ENCODE results near the gene FAM13B. TPM values are rescaled to one million over a fixed set of nuclear protein-coding genes. Genes with fewer than 3 reads are reported as not detected.
"Not testable (repeated sequence)": the region's sequence is repeated elsewhere in the genome, so short reads cannot be mapped to it uniquely, and the experiment has no call there.

FAM13B gene
- total RNA-seq, 1 experiment from 2014 or later, result 6.4 TPM

DNA sequence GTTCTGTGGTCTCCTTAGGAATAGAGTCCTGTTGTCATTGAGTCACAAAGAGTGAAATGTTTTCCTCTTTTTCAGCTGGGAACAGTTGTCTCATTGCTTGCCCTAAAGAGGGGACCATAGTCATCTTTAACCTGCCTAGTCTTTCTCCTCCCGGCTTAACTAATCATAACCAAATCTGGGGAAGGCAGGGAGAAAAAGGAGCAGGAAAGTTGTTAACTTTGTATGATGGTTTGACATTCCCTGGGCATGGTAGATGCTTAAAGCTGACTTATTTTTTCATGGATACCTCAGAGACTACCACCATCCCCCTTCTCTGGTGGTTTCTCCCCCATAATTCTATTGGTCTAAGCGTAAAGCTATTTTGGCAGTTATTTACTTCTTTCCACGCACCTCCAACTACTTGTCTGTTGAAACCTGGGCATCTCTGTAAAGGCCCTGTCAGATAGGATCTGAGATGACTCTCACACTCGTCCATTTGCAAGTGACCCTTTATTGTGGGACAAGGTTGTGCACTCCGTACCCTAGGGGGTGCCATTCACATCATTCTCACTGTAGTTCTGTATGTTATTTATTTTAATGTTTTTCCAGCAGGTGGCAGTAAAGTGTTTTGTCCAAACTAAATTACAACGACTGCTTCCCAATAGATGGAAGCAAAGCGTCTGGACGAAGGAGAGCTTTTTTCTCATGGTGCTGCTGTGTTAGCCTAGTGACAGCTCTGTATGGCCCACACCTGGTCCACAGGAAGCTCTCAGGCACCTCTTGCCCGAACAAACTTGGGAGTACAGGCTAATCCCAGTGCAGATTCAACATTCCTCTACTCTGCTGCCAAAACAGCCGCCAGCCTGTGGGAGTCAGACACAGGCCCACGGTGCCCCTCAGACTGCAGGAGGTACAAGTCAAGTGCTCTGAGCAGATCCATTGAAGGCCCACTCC is 3.0 kb upstream of the FAM13B start:
- DNase-seq (ENCODE audit: low read depth), result peak; percentile 85

DNA sequence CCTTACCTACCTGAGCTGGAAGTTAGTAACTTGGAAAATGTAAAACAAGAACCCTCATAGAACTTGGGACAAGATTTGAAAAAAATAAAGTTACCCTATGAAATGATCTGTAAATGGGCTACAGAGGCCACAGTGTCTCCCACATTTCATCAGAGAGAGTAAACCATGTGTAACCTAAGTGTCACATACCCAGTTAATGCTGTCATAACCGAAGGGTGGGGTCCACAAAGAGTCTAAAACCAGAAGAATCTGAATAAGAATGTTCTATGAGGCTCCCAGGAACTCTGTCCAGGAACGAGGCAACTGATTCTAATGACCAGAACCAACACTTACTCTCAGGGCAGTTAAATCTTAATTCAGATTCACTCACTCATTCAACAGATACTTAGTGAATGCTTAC is 1.0 kb upstream of the FAM13B start:
- peak; percentile 18 for DNase-seq (ENCODE audit: low read depth)

DNA sequence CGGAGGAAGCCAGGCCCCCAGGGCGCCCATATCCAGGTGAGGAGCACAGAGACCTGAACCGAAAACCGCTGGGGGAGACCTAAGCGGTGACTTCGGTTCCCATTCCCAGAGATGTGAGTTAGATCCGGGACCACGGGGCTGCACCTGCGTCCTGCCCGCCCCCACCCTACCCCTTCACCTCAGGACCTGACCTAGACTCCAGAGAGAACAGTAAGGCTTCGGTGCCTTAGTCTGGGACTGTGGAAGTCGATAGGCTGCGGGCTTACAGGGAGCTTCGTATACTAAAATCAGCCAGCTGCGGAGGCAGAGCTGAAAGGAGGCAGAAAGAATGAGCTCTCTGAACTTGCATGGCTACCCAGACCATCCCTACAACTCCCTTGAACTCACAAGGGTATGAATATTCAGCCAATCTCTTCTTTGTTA is 518 bp upstream of the FAM13B start:
- DNase-seq (ENCODE audit: low read depth), result no peak

DNA sequence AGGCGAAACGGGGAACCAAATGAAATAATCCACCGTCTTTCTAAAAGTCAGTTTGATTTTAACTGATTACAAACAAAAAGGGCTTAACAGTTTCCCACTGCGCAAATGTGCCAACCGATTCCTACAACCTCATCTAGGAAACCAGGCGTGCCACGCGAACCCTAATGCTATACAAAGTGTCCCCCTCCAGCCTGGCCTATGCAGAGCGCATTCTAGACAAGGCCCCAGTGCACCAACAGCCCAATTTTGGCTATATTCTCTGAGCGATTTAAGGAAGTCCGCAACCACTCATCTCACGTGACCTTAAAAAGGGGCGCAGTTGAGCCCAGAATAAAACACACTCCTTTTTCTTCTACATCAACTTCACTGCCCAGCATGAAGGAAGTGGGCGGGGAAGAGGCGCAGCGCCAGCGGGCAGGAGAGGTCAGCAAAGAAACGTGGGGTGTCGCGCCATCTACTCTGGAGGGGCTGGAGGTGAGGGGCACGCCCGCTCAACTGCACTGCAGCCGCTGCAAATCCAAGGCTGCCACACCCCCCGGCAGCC is 779 bp downstream of the FAM13B start:
- DNase-seq (ENCODE audit: low read depth), result peak; percentile 51

DNA sequence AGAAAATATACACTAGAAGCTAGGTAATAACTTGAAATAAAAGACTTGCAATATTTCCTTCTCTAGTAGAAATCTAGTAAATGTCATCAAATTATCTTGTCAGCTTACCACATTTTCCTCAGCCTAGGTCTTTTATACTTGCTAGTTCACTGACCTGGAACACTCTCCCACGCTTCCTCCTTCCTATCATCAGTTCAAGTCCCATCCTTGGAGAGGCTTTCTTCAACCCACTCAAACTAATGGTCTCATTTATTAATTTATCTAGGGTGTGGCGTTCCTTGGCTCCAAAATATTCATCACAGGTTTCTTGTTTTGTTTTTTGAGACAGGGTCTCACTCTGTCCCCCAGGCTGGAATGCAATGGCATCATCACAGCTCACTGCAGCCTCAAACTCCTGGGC is 2.9 kb downstream of the FAM13B start:
- no peak for DNase-seq (ENCODE audit: low read depth)

DNA sequence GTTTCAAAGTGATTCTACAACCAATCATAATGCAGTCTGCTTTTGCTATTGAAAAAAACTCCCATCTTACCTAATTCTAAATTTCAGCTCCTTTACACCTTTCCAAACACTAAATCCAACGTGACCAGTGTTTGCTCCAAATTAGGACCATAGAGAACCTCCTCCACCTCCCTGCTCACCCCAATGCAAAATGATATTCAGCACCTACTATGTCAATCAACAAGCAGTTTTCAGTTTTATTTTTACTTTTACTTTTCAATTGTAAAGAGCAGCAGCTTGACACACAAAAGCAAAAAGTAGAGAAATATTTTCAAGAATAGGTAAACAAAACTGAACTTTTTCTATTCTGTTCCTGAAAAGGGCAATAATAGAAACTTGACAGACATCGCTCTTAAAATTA is 3.4 kb downstream of the FAM13B start:
- no peak for DNase-seq (ENCODE audit: low read depth)

DNA sequence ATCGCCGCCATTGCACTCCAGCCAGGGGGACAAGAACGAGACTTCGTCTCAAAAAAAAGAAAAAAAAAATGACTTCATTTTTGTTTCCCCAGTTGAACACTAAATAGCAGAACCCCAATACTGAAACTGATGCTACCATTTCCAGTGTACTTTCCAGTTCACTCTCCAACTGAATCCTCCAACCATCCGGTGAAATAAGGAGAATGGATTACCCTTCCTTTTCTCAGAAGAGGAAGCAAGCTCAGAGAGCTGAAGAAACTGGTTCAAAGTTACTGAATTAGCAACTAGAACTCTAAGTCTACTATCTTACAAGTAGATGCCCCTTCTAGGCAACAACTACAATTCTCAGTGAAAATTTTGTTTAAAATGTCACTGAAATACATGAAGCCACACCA is 3.9 kb downstream of the FAM13B start:
- no peak for DNase-seq (ENCODE audit: low read depth)

DNA sequence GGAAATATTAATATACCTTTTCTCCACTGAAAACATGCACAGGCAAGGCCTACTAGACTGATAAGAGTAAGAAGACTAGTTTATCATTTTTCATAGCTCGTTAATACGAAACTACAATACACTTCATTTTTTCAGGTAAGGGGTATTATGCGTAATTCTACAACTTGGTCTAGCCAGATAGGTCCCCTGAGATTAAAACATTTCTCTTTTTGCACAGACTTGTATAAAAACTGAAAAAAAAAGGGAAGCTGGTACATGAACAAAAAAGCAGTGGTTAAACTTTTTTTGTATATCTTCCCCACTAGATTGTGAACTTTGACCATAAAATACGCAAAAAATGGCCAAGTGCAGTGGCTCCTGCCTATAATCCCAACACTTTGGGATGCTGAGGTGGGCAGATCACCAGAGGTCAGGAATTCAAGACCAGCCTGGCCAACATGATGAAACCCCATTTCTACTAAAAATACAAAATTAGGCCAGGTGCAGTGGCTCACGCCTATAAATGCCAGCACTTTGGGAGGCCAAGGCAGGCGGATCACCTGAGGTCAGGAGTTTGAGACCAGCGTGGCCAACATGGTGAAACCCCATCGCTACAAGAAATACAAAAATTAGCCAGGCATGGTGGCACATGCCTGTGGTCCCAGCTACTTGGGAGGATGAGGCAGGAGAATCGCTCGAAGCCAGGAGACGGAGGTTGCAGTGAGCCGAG is 4.5 kb downstream of the FAM13B start:
- DNase-seq (ENCODE audit: low read depth), result not testable (repeated sequence)

DNA sequence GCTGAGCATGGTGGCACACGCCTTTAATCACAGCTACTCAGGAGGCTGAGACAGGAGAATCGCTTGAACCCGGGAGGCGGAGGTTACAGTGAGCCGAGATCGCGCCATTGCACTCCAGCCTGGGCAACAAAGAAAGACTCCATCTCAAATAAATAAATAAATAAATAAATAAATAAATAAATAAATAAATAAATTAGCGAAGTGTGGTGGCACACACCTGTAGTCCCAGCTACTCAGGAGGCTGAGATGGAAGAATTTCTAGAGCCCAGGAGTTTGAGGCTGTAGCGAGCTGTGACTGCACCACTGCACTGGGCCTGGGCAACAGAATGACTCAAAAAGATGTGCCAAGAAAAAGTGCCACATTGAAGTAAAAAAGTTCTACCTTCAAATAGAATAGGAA is 6.1 kb downstream of the FAM13B start:
- not testable (repeated sequence) for DNase-seq (ENCODE audit: low read depth)

DNA sequence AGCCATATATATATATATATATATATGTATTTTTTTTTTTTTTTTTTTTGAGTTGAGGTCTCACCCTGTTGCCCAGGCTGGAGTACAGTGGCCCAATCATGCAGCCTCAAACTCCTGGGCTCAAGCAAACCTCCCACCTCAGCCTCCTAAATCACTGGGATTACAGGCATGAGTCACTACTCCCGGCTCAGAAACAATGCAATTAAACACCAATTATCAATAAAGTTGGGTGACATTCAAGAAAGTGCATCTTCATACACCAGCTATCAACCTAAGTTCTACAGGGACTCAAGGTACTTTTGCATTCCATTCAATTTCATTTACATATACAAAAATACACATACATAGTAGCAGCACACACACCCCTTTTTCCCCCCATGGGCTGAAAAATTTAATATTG is 7.6 kb downstream of the FAM13B start:
- DNase-seq (ENCODE audit: low read depth), result no peak

DNA sequence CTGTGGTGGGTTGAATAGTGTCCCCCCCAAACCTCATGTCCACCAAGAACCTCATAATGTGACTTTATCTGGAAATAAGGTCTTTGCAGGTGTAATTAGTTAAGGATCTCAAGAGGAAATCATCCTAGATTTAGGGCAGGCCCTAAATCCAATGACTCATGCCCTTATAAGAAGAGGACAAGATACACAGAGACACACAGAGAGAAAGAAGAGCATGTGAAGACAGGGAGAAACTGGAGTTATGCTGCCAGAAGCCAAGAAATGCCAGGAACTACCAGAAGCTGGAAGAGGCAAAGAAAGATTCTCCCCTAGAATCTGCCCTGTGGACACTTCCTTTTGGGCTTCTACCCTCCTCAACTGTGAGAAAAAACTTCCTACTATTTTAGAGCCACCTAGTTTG is 8.8 kb downstream of the FAM13B start:
- DNase-seq (ENCODE audit: low read depth), result no peak

DNA sequence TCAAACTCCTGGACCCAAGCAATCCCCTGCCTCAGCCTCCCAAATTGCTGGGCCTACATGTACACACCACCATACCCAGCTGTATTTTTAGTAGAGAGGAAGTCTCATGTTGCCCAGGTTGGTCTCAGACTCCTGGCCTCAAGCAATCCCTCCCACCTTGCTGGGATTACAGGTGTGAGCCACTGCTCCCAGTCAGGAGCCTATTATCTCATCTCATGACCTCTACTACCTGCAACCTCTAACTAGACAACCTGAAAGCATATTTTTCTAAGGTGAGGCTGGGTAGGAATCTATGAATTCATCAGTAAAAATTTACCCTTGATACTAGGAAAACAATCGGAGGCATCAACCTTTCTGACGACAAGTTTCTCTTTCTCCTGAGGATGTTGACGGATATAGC is 10.0 kb downstream of the FAM13B start:
- no peak for DNase-seq (ENCODE audit: low read depth)

DNA sequence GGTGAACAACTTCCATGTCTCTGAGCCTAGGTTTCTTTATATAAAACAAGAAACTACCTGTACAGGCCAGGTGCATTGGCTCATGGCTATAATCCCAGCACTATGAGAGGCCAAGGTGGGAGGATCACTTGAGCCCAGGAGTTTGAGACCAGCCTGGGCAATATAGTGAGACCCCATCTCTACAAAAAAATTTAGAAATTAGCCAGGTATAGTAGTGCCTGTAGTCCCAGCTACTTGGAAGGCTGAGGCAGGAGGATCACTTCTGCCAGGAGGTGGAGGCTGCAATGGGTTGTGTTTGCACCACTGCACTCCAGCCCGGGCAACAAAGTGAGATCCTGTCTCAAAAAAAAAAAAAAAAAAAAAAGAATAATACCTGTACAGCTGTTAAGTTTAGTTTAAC is 11.1 kb downstream of the FAM13B start:
- no peak for DNase-seq (ENCODE audit: low read depth)

DNA sequence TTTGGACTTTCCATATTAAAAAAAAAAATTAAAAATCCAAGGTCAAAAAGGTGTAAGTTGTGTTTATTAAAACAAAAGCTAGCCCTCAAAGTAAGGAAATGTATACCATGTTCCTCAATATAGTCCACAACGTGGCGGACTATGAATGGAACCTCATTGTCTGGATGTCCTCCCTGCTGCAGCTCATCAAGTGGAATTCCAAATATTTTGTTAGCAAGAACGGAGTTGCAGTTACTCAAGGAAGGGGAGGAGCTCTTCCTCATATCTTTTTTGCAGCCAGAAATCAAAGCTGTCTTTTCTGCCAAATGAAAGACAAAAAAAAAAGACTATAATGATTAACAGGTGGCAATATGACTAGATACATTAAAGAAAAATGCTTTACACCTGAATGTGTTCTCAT is 14.0 kb downstream of the FAM13B start:
- DNase-seq (ENCODE audit: low read depth), result no peak

DNA sequence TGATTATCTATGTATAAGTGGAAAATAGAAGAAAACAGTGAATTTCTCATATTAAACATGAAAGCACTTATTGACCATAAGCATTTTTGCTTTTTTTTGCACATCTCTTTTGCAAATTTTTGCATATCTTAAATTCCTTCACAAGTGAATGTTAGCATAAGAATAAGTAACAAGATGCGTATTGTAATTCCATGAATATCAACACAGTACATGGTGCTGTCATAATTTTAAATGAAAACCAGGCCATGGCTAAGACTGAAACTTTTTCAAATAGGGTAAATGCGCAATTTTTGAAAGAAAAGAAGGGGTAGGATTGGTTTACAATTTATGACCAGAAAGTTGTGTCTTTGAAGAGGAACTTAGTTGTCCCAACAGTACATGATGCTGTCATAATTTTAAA is 17.0 kb downstream of the FAM13B start:
- no peak for DNase-seq (ENCODE audit: low read depth)

DNA sequence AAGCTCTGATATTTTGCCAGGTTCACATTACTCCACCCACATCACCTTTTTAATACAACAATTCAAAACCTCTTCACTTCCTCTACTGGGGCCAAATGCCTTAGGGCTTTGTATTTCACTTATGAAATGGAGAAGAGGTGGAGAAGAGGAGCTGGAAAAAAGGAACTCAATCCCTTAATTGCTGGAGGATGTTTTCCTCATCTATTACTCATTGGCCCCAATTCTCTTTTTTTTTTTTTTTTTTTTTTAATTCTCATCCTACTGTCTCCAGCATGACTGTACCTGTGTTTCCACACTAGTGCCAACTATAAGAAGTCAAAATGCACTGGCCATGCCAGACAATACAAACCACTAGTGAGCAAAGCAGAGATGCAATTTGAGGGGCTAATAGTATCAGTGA is 20.9 kb downstream of the FAM13B start:
- no peak for DNase-seq (ENCODE audit: low read depth)

DNA sequence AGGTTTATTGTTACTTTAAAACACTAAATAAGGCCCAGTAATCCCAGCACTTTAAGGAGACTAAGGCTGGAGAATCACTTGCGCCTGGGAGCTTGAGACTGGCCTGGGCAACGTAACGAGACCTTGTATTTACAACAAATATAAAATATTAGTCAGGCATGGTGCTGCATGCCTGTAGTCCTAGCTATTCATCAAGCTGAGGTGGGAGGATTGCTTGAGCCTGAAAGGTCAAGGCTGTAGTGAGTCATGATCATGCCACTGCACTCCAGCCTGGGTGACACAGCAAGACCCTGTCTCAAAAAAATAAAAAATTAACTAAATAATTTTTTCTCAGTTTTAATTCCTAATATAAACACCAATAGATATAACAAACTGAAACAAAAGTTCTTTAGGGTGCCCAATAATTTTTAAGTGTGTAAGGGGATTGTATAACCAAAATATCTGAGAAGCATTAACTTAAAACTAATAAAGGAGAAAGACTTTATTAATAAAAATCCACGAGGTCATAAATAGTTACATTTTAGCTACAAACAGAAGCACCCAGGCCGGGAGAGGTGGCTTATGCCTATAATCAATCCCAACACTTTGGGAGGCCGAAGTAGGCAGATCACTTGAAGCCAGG is 32.7 kb downstream of the FAM13B start:
- DNase-seq (ENCODE audit: low read depth), result peak; percentile 27

DNA sequence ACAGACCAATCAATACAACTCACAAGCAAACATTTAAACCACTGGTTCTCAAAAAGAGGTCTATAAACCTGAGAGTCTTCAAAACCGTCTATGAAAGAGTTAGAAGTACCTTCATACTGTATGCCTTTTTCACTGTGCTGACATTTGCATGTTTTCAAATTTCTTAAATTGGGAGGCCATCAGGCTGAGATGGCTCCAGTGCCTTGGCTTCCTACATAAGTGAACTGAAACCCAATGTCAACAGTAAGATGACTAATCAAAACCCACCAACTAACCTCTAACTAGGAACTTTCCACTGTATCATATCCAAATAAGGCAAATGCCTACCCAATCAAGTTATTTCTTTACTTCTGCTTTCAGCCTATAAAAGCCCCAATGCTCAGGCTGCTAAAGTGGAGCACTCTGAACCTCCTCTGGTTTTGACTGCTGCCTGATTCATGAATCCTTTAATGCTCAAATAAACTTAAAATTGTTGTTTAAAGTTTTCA is 35.1 kb downstream of the FAM13B start:
- DNase-seq (ENCODE audit: low read depth), result peak; percentile 47

DNA sequence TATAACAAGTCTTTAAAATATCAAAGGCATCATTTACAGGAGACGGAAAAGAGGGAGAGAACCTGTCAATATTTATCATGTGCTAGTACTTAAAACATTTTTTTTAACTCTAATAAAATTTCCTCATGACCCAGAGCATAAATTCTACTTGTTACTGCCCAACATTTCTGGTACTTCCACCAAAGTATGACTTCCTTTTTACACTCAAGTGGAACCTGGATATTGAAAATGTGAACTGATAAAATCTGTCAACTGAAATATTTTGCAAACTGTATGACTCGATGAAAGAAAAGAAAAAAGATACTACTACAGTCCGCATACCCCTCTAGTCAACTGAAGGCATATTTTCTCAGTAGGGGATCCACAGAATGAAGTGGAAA is 37.1 kb downstream of the FAM13B start:
- no peak for DNase-seq (ENCODE audit: low read depth)

DNA sequence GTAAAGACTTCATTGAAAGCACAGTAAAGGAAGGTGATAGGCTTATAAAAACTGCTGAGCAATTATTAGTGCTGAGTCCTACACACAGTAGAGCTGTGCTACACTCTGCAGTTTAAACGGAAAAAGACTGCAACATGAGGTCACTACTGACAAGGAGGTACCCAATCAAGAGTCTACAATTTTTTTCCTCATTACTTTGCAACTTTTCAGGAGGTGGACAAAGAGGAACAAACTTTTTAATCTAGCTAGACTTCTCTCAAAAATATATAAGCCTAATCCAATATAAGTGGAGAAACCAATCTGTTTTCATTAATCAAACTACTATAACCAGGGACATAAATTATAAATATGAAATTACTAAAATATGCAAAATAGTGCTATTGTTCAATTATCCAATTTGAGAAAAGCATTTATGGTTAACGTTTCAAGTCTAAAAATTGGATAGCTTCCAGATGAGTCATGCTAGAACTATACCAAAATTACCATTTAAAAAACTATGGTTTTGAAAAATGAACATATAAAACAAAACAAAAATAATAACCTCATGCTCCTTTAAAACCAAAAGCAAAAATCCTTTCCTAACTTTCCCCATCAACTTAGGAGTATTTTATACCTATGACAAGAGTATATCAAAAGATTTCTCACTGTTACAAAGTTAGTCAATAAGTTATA is 37.7 kb downstream of the FAM13B start:
- DNase-seq (ENCODE audit: low read depth), result peak; percentile 29

DNA sequence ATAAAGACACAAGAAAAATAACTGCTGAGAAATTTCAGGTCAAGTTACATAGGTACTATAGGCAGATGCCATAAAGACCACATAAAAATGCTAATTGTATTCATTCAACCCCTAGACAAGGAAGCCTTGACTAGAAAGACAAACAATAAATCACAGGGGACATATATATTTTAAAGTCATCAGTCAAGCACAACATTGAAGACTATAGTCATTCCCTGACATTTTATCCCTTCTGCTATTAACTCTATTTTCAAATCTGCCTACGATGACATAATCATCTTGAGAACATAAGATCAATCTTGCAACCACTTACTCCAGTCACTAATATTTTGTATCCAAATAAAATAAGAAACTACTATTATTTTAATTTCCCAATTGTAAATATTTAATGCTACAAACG is 38.3 kb downstream of the FAM13B start:
- DNase-seq (ENCODE audit: low read depth), result no peak

DNA sequence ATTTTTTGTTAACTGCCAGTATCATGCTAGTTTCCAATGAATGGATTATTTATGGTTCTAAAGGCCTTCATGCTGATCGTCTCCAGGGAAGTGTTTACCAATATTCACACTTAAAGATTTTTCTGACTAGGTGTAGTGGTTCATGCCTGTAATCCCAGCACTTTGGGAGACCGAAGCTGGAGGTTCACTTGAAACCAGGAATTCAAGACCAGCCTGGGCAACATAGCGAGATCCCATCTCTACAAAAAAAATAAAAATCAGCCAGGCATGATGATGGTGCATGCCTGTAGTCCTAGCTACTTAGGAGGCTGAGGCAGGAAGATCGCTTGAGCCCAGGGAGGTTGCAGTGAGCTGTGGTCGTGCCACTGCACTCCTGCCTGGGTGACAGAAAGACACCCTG is 43.5 kb downstream of the FAM13B start:
- DNase-seq (ENCODE audit: low read depth), result no peak
